ENCODE measurements around the gene ZNF528. TPM values are rescaled to one million over a fixed set of nuclear protein-coding genes. Genes with fewer than 3 reads are reported as not detected.

ZNF528 gene
- total RNA-seq, result 12.6 TPM
- long read RNA-seq, partial matches to known transcripts, result 1 of 1 reads
- long read RNA-seq, other reads (novel, unspliced or antisense), result 0 of 1 reads

- intact Hi-C loops (cut with DNase I), result loop anchor here (2.0 to 5.0 kb wide), 2 partner anchors 27 to 55 kb away; partner anchors contain the start of gene ZNF578
These were observed at the start of gene ZNF528 for GRCh38 chr19:52397310-52398080. ZNF528 (plus strand) TSS chr19:52397849; CDS start chr19:52402014, 4,165 bp downstream.

GRCh38 chr19:52351512-52351911 lies 46.1 kb upstream of the ZNF528 start:
- intact Hi-C loops (cut with DNase I), result no loop called here
- DNase-seq (ENCODE audit: missing footprints), result no peak
- ATAC-seq, result no peak

More at GRCh38 chr19:52397310-52398080, at the start of gene ZNF528:
- ATAC-seq (peak; percentile 100), DNase-seq (ENCODE audit: missing footprints) (peak; percentile 98)

GRCh38 chr19:52366414-52366824 lies 31.2 kb upstream of the ZNF528 start:
- no peak for DNase-seq (ENCODE audit: missing footprints)
- intact Hi-C loops (cut with DNase I), result no loop called here
- ATAC-seq, result no peak

GRCh38 chr19:52369559-52370340 lies 27.9 kb upstream of the ZNF528 start, which contains the start of gene ZNF880:
ZNF880 (plus strand) TSS chr19:52369923; CDS start chr19:52369966, 43 bp downstream.
- peak; percentile 97 for DNase-seq (ENCODE audit: missing footprints)
- intact Hi-C loops (cut with DNase I), result loop anchor here (2.0 kb wide), 1 partner anchor 27 kb away; the partner anchor contains the start of gene ZNF528
- ATAC-seq, result peak; percentile 100

- intact Hi-C loops (cut with DNase I), result loop anchor here (2.0 kb wide), 1 partner anchor 26 kb away; the partner anchor contains the start of gene ZNF528
- ATAC-seq (no peak), DNase-seq (ENCODE audit: missing footprints) (no peak)
These were observed 27.3 kb upstream of the ZNF528 start for GRCh38 chr19:52370341-52370710.

- no peak for ATAC-seq
- DNase-seq (ENCODE audit: missing footprints), result no peak
- intact Hi-C loops (cut with DNase I), result no loop called here
These were observed 6.5 kb upstream of the ZNF528 start for GRCh38 chr19:52391135-52391534.

- DNase-seq (ENCODE audit: missing footprints), result no peak
- no peak for ATAC-seq
- intact Hi-C loops (cut with DNase I), result loop anchor here (5.0 kb wide), 1 partner anchor 54 kb away; the partner anchor contains the start of gene ZNF578
These were observed 412 bp downstream of the ZNF528 start for GRCh38 chr19:52398081-52398441.

- ATAC-seq (no peak), DNase-seq (ENCODE audit: missing footprints) (no peak)
- intact Hi-C loops (cut with DNase I), result no loop called here
These were observed 12.6 kb downstream of the ZNF528 start for GRCh38 chr19:52410276-52410675.

- ATAC-seq (no peak), DNase-seq (ENCODE audit: missing footprints) (no peak)
- intact Hi-C loops (cut with DNase I), result no loop called here
These were observed 18.1 kb downstream of the ZNF528 start for GRCh38 chr19:52415711-52416110.

- DNase-seq (ENCODE audit: missing footprints) (no peak), ATAC-seq (no peak)
- intact Hi-C loops (cut with DNase I), result no loop called here
These were observed 31.3 kb downstream of the ZNF528 start, which contains the start of gene ZNF534 for GRCh38 chr19:52428937-52429336. ZNF534 (plus strand) TSS chr19:52429148; CDS start chr19:52431475, 2,327 bp downstream.

GRCh38 chr19:52442179-52442578 lies 44.5 kb downstream of the ZNF528 start:
- no peak for DNase-seq (ENCODE audit: missing footprints)
- intact Hi-C loops (cut with DNase I), result no loop called here
- no peak for ATAC-seq

GRCh38 chr19:52444506-52444905 lies 46.9 kb downstream of the ZNF528 start:
- ATAC-seq (no peak), DNase-seq (ENCODE audit: missing footprints) (no peak)
- intact Hi-C loops (cut with DNase I), result no loop called here

GRCh38 chr19:52451241-52451640 lies 53.6 kb downstream of the ZNF528 start:
- intact Hi-C loops (cut with DNase I), result loop anchor here (5.0 kb wide), 1 partner anchor 54 kb away; the partner anchor contains the start of gene ZNF528
- DNase-seq (ENCODE audit: missing footprints), result no peak
- no peak for ATAC-seq

- DNase-seq (ENCODE audit: missing footprints) (peak; percentile 88), ATAC-seq (peak; percentile 95)
- intact Hi-C loops (cut with DNase I), result loop anchor here (5.0 kb wide), 1 partner anchor 56 kb away; the partner anchor contains the start of gene ZNF528
These were observed 55.9 kb downstream of the ZNF528 start, which contains the start of gene ZNF578 for GRCh38 chr19:52453324-52454094. ZNF578 (plus strand) TSS chr19:52453553; CDS start chr19:52501846, 48,293 bp downstream.

- intact Hi-C loops (cut with DNase I), result no loop called here
- ATAC-seq, result no peak
- no peak for DNase-seq (ENCODE audit: missing footprints)
These were observed 67.3 kb downstream of the ZNF528 start for GRCh38 chr19:52464798-52465470.

Data from Right ventricle myocardium inferior (tissue), 1 donor.